Psoas muscle (tissue), 8 donors: Measurements from ENCODE around the gene SCNN1B. TPM values are rescaled to one million over a fixed set of nuclear protein-coding genes. Genes with fewer than 3 reads are reported as not detected.

ENCODE experiments used
- ATAC-seq, 4 donors: fragments of 200-7000 bp; cut with Tn5 transposase; one replicate each; pipeline ENCODE4 v1.9.1; 2020; ENCODE audit warnings: moderate library complexity in 3 of 4, mild to moderate bottlenecking in 2 of 4
- DNase-seq, 2 donors: peaks; one replicate each; pipeline ENCODE4 v3.0.0-alpha.2; 2020
- H3K27ac ChIP-seq: fragments of 200-600 bp; one replicate; pipeline ENCODE4 v1.8.0; 2022
- H3K27me3 ChIP-seq, 3 donors: fragments of 200-600 bp in 1 of 3; one replicate each; pipeline versions ENCODE4 v1.6.1 to v1.8.0; 2013 to 2022; ENCODE audit warnings: low read length in 2 of 3, mild to moderate bottlenecking in 2 of 3, moderate library complexity in 1 of 3; ENCODE audit not compliant: insufficient read depth in 3 of 3
- H3K36me3 ChIP-seq, 2 donors: fragments of 200-600 bp in 1 of 2; one replicate each; pipeline versions ENCODE4 v1.6.1 to v1.8.0; 2013 to 2022; ENCODE audit warnings: low read depth in 1 of 2, mild to moderate bottlenecking in 1 of 2, moderate library complexity in 1 of 2; ENCODE audit not compliant: insufficient read depth in 1 of 2
- H3K4me1 ChIP-seq: fragments of 200-600 bp; one replicate; pipeline ENCODE4 v1.8.0; 2022
- H3K4me3 ChIP-seq: fragments of 200-600 bp; one replicate; pipeline ENCODE4 v1.8.0; 2022; ENCODE audit warnings: mild to moderate bottlenecking
- H3K9me3 ChIP-seq: fragments of 200-600 bp; one replicate; pipeline ENCODE4 v1.8.0; 2022
- WGBS, 3 donors: extraction: QIAGEN DNeasy Blood & Tissue Kit; methylation state at CpG; one replicate each; pipeline versions ENCODE4 v1.1.6 to v1.1.7; 2013; 5-methylcytosine and 5-hydroxymethylcytosine counted together
- intact Hi-C, 2 donors: fragments of 100-400 bp; cut with DNase I; formaldehyde crosslinking; loops; one replicate each; pipeline versions ENCODE4 v1.11.0 to v1.14.2; 2022
- polyA plus RNA-seq, 3 donors: library from polyadenylated mRNA; stranded (reverse); fragments of 200-250 nt; gene quantifications; one replicate each; pipeline ENCODE4 v1.2.3, GENCODE V29; 2013
- total RNA-seq, 4 donors: library from RNA; stranded (reverse); fragmentation: NEBNext Ultra II Directional in 2 of 4; extraction: Animal tissue kit (Norgen Biotek cat#: 25700) in 2 of 4; gene quantifications; one replicate each; pipeline versions ENCODE4 v1.2.1 to v1.2.4, GENCODE V29; 2021 to 2023
- TF ChIP-seq, protein P1 (sequence below): fragments of 200-600 bp; IDR thresholded peaks from one replicate; pipeline ENCODE4 v1.8.0; 2022; ENCODE audit warnings: antibody characterized with exemption
- donor health status: healthy with polysubstance abuse.
- donor health status: DM: no; HTN: no; CAD: no; lungs with moderate emphysema.
- donor health status: Bipolar disorder and iron deficiency.
- donor health status: healthy.
- donor health status: DM: yes; HTN: yes; CAD: no.
- donor health status: DM: no; HTN: no; CAD: no.
- donor health status: DM: no; HTN: no; CAD: no.
- donor health status: DM: yes; HTN: yes; CAD: no.

SCNN1B gene
- total and polyA plus RNA-seq, 7 donors: 0.10 to 0.76 (median 0.51) TPM

GRCh38 chr16:23284584-23284983 is 17.5 kb upstream of the SCNN1B start:
- intact Hi-C loops: loop anchor here in 1 of 2 donors (10.0 kb wide), 1 partner anchor 150 kb away; no protein-coding TSS in a partner anchor
- Histone ChIP-seq H3K9me3 (no peaks in the 10 kb centered on the region), H3K4me1 (no peaks in the 10 kb centered on the region), H3K4me3 (no peak overlapping the region), H3K36me3 (no peaks in the 10 kb centered on the region), H3K27me3 (peaks cover 0 to 18% (median 2%) of the 10 kb centered on the region in 3 donors), H3K27ac (no peak overlapping the region)
- no peak for DNase-seq
- ATAC-seq: no peak
- WGBS, 3 donors: 54 to 65% (median 55%) methylated on average over 2 of the region's 2 CpGs
- TF ChIP-seq, protein P1, sequence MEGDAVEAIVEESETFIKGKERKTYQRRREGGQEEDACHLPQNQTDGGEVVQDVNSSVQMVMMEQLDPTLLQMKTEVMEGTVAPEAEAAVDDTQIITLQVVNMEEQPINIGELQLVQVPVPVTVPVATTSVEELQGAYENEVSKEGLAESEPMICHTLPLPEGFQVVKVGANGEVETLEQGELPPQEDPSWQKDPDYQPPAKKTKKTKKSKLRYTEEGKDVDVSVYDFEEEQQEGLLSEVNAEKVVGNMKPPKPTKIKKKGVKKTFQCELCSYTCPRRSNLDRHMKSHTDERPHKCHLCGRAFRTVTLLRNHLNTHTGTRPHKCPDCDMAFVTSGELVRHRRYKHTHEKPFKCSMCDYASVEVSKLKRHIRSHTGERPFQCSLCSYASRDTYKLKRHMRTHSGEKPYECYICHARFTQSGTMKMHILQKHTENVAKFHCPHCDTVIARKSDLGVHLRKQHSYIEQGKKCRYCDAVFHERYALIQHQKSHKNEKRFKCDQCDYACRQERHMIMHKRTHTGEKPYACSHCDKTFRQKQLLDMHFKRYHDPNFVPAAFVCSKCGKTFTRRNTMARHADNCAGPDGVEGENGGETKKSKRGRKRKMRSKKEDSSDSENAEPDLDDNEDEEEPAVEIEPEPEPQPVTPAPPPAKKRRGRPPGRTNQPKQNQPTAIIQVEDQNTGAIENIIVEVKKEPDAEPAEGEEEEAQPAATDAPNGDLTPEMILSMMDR: no peak

DNA sequence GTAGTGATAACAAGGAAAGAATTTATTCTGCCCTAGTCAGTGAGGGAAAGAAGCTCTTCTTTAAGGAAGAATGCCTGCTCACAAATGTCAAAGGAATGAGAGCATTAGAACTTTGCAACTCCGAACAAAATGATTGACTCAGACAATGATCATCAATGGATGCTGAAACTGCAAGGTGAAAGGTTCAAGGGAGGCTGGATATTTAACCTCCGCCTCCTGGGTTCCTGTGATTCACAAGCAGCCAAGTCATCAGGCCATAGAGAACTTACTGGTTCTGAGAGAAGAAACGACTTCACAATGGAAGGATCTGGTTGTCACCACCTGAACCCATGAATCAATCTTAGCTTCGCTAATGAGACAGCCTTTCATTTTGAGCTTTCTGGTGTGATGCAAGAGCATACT is 16.0 kb upstream of the SCNN1B start:
- no peaks in the 10 kb centered on the region for H3K36me3 ChIP-seq
- peaks cover 0 to 8% (median 2%) of the 10 kb centered on the region in 3 donors for H3K27me3 ChIP-seq
- DNase-seq: no peak
- intact Hi-C loops: loop anchor here in 1 of 2 donors (10.0 kb wide), 1 partner anchor 149 kb away; no protein-coding TSS in a partner anchor
- H3K4me1 ChIP-seq: no peaks in the 10 kb centered on the region
- H3K9me3 ChIP-seq: no peaks in the 10 kb centered on the region
- H3K27ac ChIP-seq: no peak overlapping the region
- no peak for ATAC-seq
- 71 to 80% (median 71%) methylated on average over 4 of the region's 4 CpGs for WGBS, 3 donors
- TF ChIP-seq, protein P1: no peak
- H3K4me3 ChIP-seq: no peak overlapping the region

DNA sequence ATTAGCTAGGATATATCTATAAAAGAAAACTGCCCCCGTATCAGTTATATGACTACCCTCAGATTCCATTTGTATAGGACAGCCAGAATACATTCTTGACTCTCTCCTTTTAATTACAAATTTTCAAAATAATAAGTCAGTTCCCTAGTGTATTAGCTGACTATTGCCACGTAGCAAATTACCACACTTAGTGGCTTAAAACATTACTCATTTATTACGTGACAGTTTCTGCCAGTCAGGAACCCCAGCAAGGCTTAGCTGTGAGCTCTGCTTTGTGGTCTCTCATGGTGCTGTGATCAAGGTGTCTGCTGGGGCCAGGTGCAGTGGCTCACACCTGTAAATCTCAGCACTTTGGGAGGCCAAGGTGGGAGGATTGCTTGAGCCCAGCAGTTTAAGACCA is 13.9 kb upstream of the SCNN1B start:
- intact Hi-C loops: loop anchor here in 1 of 2 donors (10.0 kb wide), 1 partner anchor 147 kb away; no protein-coding TSS in a partner anchor
- no peaks in the 10 kb centered on the region for H3K9me3 ChIP-seq
- DNase-seq (no peak), ATAC-seq (no peak)
- H3K27ac ChIP-seq: no peak overlapping the region
- TF ChIP-seq, protein P1: no peak
- H3K36me3 ChIP-seq: no peaks in the 10 kb centered on the region
- H3K27me3 ChIP-seq: peaks cover 0 to 6% (median 0%) of the 10 kb centered on the region in 3 donors
- no peaks in the 10 kb centered on the region for H3K4me1 ChIP-seq
- H3K4me3 ChIP-seq: no peak overlapping the region
- WGBS, 3 donors: 52 to 60% (median 54%) methylated on average over 3 of the region's 3 CpGs

DNA sequence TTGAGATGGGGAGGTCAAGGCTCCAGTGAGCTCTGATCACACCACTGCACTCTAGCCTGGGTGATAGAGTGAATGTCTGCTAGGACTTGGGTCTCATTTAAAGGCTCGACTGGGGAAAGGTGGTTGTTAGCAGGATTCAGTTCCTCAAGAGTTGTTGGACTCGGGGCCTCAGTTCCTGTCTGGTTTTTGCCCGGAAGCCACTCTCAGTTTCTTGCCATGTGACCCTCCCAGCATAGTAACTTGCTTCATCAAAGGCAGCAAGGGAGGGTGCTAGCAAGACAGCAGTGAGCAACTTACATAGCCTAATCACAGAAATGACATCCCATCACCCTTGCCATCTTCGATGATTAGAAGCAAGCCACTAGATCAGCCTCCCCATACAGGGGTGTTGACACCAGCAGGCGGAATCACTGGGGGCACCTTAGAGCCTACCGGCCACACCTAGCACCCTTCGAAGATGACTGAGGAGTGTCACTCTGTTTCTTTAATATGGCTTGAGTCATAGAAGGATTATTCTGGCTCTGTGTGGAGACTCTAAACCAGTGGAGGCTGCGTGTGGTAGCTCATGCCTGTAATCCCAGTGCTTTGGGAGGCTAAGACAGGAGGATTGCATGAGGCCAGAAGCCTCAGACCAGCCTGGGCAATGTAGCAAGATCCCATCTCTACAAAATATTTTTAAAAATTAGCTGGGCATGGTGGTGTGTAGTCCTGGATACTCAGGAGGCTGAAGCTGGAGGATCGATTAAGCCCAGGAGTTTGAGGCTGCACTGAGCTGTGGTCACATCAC is 13.2 kb upstream of the SCNN1B start:
- WGBS, 3 donors: 76 to 81% (median 80%) methylated on average over 9 of the region's 9 CpGs

More for the DNA sequence above, 13.2 kb upstream of the SCNN1B start:
- Histone ChIP-seq H3K9me3 (no peaks in the 10 kb centered on the region), H3K27ac (no peak overlapping the region), H3K4me1 (no peaks in the 10 kb centered on the region), H3K36me3 (no peaks in the 10 kb centered on the region), H3K27me3 (no peaks in the 10 kb centered on the region), H3K4me3 (no peak overlapping the region)
- ATAC-seq (no peak), DNase-seq (no peak)
- intact Hi-C loops: loop anchor here in 1 of 2 donors (10.0 kb wide), 1 partner anchor 146 kb away; no protein-coding TSS in a partner anchor
- TF ChIP-seq, protein P1: no peak
